Bronchus fibroblast of lung (primary cell): ENCODE data around the gene COX4I1. TPM values are rescaled to one million over a fixed set of nuclear protein-coding genes. Genes with fewer than 3 reads are reported as not detected.

Experiments used
- total RNA-seq: library from RNA; depleted of rRNA; stranded (reverse); fragments of >200 nt; gene quantifications from 2 replicates; pipeline ENCODE4 v1.2.3, GENCODE V29; 2015

The COX4I1 gene
- total RNA-seq: 507 and 547 TPM in 2 replicates

GRCh38 chr16:85799497-85800320, at the start of gene COX4I1, which contains the start of gene EMC8:
TSS of gene COX4I1 (plus strand) at chr16:85799695. CDS start at chr16:85801206, 1,511 bp downstream.
TSS of gene EMC8 (minus strand) at chr16:85799544. CDS start at chr16:85799295, 249 bp downstream.

GRCh38 chr16:85750827-85751697, 48.4 kb upstream of the COX4I1 start, which contains the start of gene C16orf74:
TSS of gene C16orf74 (minus strand) at chr16:85751096. CDS start at chr16:85735217, 15,879 bp downstream.

Other genes with a start within 250 kb of the COX4I1 start
- gene GSE1, start 186.4 kb upstream of the COX4I1 start, total RNA-seq: 13.3 and 13.8 TPM in 2 replicates
- 34.6 and 35.5 TPM in 2 replicates for gene GINS2, start 110.7 kb upstream of the COX4I1 start, total RNA-seq
- 6.1 and 9.2 TPM in 2 replicates for gene C16orf74, start 48.6 kb upstream of the COX4I1 start, total RNA-seq
- 36.9 and 37.7 TPM in 2 replicates for gene EMC8, start 151 bp upstream of the COX4I1 start, total RNA-seq
- gene IRF8, start 99.5 kb downstream of the COX4I1 start, total RNA-seq: 0.30 TPM in 1 of 2 replicates, not detected in the other